Measurements from ENCODE around the gene FCRLB. TPM values are rescaled to one million over a fixed set of nuclear protein-coding genes. Genes with fewer than 3 reads are reported as not detected.

FCRLB gene
- total and polyA plus RNA-seq, 12 donors = 0.11 to 0.88 (median 0.32) TPM

DNA sequence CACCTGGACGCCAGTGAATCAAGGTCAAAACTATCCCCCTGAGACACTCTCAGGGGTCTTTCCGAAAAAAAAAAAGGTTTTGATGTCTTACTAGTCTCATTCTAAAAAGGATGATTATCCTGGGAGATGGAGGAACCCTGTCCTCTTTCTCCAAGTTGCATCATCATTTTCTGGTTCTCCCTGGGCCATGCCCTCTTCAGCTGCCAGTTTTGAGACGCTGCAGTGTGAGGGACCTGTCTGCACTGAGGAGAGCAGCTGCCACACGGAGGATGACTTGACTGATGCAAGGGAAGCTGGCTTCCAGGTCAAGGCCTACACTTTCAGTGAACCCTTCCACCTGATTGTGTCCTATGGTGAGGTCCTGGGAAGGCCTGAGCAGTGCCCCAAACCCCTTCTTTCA is 10.8 kb upstream of the FCRLB start:
- no peak for ATAC-seq

DNA sequence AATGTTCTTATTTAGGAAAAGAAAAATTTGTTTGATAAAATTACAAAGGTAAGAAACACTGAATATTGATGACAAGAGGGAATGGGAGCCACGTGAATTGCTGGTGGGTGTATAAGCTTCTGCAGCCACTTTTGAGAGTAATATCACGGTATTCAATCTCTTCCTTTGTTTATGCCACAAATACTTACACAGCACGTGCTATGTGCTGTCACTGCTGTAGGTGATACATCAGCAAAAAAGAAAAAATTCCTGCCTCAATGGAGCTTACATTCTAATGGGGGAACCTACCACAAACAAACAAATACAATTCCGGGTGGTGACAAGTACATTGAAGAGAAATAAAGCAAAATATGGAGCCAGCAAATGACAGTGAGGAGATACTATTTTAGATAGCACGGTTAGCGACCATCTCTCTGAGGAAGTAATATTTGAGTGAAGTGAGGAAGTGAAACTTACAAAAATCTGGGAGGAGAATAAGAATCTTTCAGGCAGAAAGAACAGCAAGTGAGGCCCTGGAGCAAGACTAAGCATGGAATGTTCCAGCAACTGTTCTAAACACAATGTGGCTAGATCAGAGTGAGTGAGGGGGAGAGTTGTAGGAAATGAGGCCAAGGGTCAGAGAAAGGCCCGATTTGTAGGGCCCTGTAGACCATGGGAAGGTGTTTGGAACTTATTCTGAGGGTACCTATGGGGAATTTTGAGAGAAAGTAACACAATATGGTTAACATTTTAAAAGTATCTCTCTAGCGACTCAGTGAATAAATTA is 2.6 kb upstream of the FCRLB start:
- no peaks in the 10 kb centered on the region for H3K9me3 ChIP-seq
- WGBS, 2 donors = 78 to 84% methylated on average over 8 of the region's 8 CpGs
- DNase-seq (no peak), ATAC-seq (no peak)
- TF ChIP-seq, protein P1, sequence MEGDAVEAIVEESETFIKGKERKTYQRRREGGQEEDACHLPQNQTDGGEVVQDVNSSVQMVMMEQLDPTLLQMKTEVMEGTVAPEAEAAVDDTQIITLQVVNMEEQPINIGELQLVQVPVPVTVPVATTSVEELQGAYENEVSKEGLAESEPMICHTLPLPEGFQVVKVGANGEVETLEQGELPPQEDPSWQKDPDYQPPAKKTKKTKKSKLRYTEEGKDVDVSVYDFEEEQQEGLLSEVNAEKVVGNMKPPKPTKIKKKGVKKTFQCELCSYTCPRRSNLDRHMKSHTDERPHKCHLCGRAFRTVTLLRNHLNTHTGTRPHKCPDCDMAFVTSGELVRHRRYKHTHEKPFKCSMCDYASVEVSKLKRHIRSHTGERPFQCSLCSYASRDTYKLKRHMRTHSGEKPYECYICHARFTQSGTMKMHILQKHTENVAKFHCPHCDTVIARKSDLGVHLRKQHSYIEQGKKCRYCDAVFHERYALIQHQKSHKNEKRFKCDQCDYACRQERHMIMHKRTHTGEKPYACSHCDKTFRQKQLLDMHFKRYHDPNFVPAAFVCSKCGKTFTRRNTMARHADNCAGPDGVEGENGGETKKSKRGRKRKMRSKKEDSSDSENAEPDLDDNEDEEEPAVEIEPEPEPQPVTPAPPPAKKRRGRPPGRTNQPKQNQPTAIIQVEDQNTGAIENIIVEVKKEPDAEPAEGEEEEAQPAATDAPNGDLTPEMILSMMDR (IDR thresholded peaks at IDR 0.05) = no peak
- no peak overlapping the region for H3K27ac ChIP-seq
- no peak overlapping the region for H3K4me3 ChIP-seq
- peaks cover 0 to 41% (median 32%) of the 10 kb centered on the region in 7 donors for H3K27me3 ChIP-seq
- intact Hi-C loops (cut with DNase I) = no loop called here
- peaks cover 0 to 30% (median 0%) of the 10 kb centered on the region in 9 donors for H3K4me1 ChIP-seq
- H3K36me3 ChIP-seq = no peaks in the 10 kb centered on the region

More for the DNA sequence above, 10.8 kb upstream of the FCRLB start:
- intact Hi-C loops (cut with DNase I) = no loop called here
- TF ChIP-seq, protein P1 (IDR thresholded peaks at IDR 0.05) = no peak
- WGBS, 2 donors = 78 to 84% methylated on average over 4 of the region's 4 CpGs
- Histone ChIP-seq H3K9me3 (no peaks in the 10 kb centered on the region), H3K27ac (no peak overlapping the region), H3K36me3 (no peaks in the 10 kb centered on the region), H3K4me3 (no peak overlapping the region), H3K4me1 (peaks cover 0 to 15% (median 5%) of the 10 kb centered on the region in 9 donors), H3K27me3 (peaks cover 0 to 44% (median 7%) of the 10 kb centered on the region in 7 donors)
- no peak for DNase-seq

- no peak for DNase-seq
- no peak for ATAC-seq
- Histone ChIP-seq H3K27me3 (peaks cover 0 to 41% (median 28%) of the 10 kb centered on the region in 7 donors), H3K27ac (no peak overlapping the region), H3K4me1 (peaks cover 0 to 30% (median 0%) of the 10 kb centered on the region in 9 donors), H3K4me3 (no peak overlapping the region), H3K9me3 (no peaks in the 10 kb centered on the region), H3K36me3 (no peaks in the 10 kb centered on the region)
- WGBS, 2 donors = 90 to 93% methylated on average over 1 of the region's 1 CpG
- TF ChIP-seq, protein P1 (IDR thresholded peaks at IDR 0.05) = no peak
- intact Hi-C loops (cut with DNase I) = no loop called here
Observed at GRCh38 chr1:161719325-161719611, 2.1 kb upstream of the FCRLB start.

GRCh38 chr1:161720422-161720821 is 922 bp upstream of the FCRLB start:
- H3K27ac ChIP-seq = no peak overlapping the region
- no peaks in the 10 kb centered on the region for H3K36me3 ChIP-seq
- DNase-seq (no peak), ATAC-seq (no peak)
- no peak overlapping the region for H3K4me3 ChIP-seq
- WGBS, 2 donors = 36 to 60% methylated on average over 1 of the region's 1 CpG
- H3K27me3 ChIP-seq = peaks cover 0 to 42% (median 26%) of the 10 kb centered on the region in 7 donors
- TF ChIP-seq, protein P1 (IDR thresholded peaks at IDR 0.05) = no peak
- no peaks in the 10 kb centered on the region for H3K9me3 ChIP-seq
- peaks cover 0 to 33% (median under 1%) of the 10 kb centered on the region in 9 donors for H3K4me1 ChIP-seq
- intact Hi-C loops (cut with DNase I) = no loop called here
